ENCODE measurements around the gene C16orf82.

Gene C16orf82

DNA sequence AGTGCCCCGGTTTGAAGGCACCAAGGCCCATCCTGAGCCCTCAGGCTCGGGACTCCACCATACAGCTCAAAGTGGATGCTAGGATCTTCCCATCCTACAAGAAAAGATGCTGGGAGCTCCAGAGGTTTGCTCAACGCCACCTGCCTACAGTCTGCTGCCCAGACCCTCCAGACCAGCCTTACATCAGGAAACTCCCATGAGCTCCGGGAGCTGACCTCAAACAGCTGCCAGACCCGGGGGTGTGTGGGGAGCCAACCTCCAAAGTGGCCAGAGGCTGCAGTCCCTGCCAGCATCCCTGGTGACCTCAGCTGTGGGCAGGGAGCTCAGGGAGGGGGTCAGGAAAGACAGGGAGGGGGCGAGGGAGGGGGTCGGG is 43.8 kb downstream of the C16orf82 start:
- Histone ChIP-seq H3F3A (ENCODE audit: control insufficient read depth, insufficient read depth) (no peaks in the 10 kb centered on the region), H3K79me2 (ENCODE audit: control insufficient read depth, low read length) (no peaks in the 10 kb centered on the region), H3K9me2 (replicated peaks; ENCODE audit: control insufficient read depth, low read length) (no peaks in the 10 kb centered on the region), H3K36me3 (ENCODE audit: control insufficient read depth, low read length) (no peaks in the 10 kb centered on the region), H3K4me2 (ENCODE audit: low read length) (peak overlapping the region; percentile 63), H4K20me1 (ENCODE audit: control insufficient read depth, insufficient read depth, low read depth, low read length) (no peaks in the 10 kb centered on the region), H3K4me1 (ENCODE audit: control insufficient read depth, low read length) (peaks cover 38% of the 10 kb centered on the region), H3K27ac (ENCODE audit: low read depth, low read length) (no peak overlapping the region), H3K27me3 (ENCODE audit: control insufficient read depth, low read length) (no peaks in the 10 kb centered on the region), H3K9me3 (ENCODE audit: control insufficient read depth, insufficient read depth, low read length) (no peaks in the 10 kb centered on the region), H3K4me3 (ENCODE audit: low read length) (no peak overlapping the region; the same call in 1 of the 2 replicates)
- TF ChIP-seq EZH2phosphoT487 (IDR thresholded peaks at IDR 0.05; ENCODE audit: borderline replicate concordance, low read length) = no peak
- TF ChIP-seq, protein P1, sequence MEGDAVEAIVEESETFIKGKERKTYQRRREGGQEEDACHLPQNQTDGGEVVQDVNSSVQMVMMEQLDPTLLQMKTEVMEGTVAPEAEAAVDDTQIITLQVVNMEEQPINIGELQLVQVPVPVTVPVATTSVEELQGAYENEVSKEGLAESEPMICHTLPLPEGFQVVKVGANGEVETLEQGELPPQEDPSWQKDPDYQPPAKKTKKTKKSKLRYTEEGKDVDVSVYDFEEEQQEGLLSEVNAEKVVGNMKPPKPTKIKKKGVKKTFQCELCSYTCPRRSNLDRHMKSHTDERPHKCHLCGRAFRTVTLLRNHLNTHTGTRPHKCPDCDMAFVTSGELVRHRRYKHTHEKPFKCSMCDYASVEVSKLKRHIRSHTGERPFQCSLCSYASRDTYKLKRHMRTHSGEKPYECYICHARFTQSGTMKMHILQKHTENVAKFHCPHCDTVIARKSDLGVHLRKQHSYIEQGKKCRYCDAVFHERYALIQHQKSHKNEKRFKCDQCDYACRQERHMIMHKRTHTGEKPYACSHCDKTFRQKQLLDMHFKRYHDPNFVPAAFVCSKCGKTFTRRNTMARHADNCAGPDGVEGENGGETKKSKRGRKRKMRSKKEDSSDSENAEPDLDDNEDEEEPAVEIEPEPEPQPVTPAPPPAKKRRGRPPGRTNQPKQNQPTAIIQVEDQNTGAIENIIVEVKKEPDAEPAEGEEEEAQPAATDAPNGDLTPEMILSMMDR (IDR thresholded peaks at IDR 0.05; ENCODE audit: low read depth, low read length, poor library complexity, severe bottlenecking) = no peak

DNA sequence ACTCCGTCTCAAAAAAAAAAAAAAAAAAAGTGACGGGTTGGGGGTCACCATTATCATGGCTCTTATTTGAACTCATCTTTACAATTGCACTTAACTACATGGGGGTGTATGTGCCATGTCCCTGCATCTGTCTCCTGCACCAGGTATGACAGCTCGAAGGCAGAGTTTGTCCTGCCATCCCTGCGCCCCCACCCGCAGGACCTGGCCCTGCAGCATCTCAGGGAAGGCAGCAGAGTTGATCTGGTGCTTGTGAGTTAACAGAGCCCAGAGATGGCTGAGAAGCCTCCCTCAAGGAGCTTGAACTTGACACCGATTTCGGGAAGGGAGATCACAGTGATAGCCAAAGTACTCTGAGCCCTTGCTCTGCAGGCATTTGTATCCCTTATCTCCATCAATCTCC is 44.8 kb downstream of the C16orf82 start:
- Histone ChIP-seq H3K4me2 (ENCODE audit: low read length) (no peak overlapping the region), H3K27me3 (ENCODE audit: control insufficient read depth, low read length) (no peaks in the 10 kb centered on the region), H3K27ac (ENCODE audit: low read depth, low read length) (no peak overlapping the region), H3K4me1 (ENCODE audit: control insufficient read depth, low read length) (peaks cover 36% of the 10 kb centered on the region), H3F3A (ENCODE audit: control insufficient read depth, insufficient read depth) (no peaks in the 10 kb centered on the region), H4K20me1 (ENCODE audit: control insufficient read depth, insufficient read depth, low read depth, low read length) (no peaks in the 10 kb centered on the region), H3K9me3 (ENCODE audit: control insufficient read depth, insufficient read depth, low read length) (no peaks in the 10 kb centered on the region), H3K79me2 (ENCODE audit: control insufficient read depth, low read length) (no peaks in the 10 kb centered on the region), H3K4me3 (ENCODE audit: low read length) (no peak overlapping the region), H3K36me3 (ENCODE audit: control insufficient read depth, low read length) (no peaks in the 10 kb centered on the region), H3K9me2 (replicated peaks; ENCODE audit: control insufficient read depth, low read length) (no peaks in the 10 kb centered on the region)
- TF ChIP-seq, protein P1 (IDR thresholded peaks at IDR 0.05; ENCODE audit: low read depth, low read length, poor library complexity, severe bottlenecking) = no peak
- TF ChIP-seq EZH2phosphoT487 (IDR thresholded peaks at IDR 0.05; ENCODE audit: borderline replicate concordance, low read length) = no peak

DNA sequence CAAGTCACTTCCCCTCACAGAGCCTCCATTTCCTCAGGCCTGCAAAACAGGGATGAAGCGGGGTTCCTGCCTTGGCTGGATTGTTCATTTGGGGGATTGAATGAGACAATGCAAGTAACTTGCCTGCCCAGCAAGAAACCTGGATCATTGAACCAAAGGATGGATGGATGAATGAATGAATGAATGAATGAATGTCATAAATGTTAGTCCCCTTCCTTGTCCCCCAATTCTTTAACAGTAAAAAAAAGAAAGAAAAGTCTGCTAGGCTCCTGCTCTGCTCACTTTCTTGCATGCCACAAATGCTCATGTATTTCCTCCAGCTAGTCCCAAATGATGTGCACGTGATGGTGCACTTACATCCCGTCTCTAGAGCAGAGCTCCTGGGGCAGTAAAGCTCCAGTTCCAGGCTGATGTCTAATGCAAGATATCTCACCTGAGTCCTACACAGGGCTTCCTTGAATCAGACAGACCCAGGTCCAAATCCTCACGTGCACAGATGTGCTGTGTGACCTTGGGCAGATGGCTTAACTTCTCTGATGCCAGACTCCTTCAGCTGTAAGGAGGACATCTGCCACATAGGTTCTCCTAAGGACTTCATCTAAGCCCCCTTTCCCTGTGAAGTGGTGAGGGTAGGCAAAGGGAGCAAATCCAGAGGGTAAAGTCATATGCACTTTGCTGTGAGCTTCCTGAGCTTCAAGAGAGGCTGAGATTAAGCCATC is 45.5 kb downstream of the C16orf82 start:
- Histone ChIP-seq H3K4me3 (ENCODE audit: low read length) (no peak overlapping the region), H3K27me3 (ENCODE audit: control insufficient read depth, low read length) (no peaks in the 10 kb centered on the region), H3K9me3 (ENCODE audit: control insufficient read depth, insufficient read depth, low read length) (no peaks in the 10 kb centered on the region), H3K9me2 (replicated peaks; ENCODE audit: control insufficient read depth, low read length) (no peaks in the 10 kb centered on the region), H3K4me2 (ENCODE audit: low read length) (no peak overlapping the region), H3K79me2 (ENCODE audit: control insufficient read depth, low read length) (no peaks in the 10 kb centered on the region), H3K27ac (ENCODE audit: low read depth, low read length) (no peak overlapping the region), H4K20me1 (ENCODE audit: control insufficient read depth, insufficient read depth, low read depth, low read length) (no peaks in the 10 kb centered on the region), H3K36me3 (ENCODE audit: control insufficient read depth, low read length) (no peaks in the 10 kb centered on the region), H3F3A (ENCODE audit: control insufficient read depth, insufficient read depth) (no peaks in the 10 kb centered on the region), H3K4me1 (ENCODE audit: control insufficient read depth, low read length) (peaks cover 34% of the 10 kb centered on the region)
- TF ChIP-seq, protein P1 (IDR thresholded peaks at IDR 0.05; ENCODE audit: low read depth, low read length, poor library complexity, severe bottlenecking) = no peak
- TF ChIP-seq EZH2phosphoT487 (IDR thresholded peaks at IDR 0.05; ENCODE audit: borderline replicate concordance, low read length) = no peak

Measured in DOHH2 (cell line).